CD4-positive, alpha-beta T cell treated with Interferon gamma for 1 hour (primary cell): ENCODE measurements around the gene LAMTOR3.

Experiments used
- DNase-seq: peaks from one replicate; pipeline ENCODE4 v3.0.0-alpha.2; 2020

The LAMTOR3 gene

GRCh38 chr4:99828477-99828876 lies 65.8 kb downstream of the LAMTOR3 start:
- no peak for DNase-seq
